Neural progenitor cell (in vitro differentiated cells): ENCODE results near the gene C10orf67. TPM values are rescaled to one million over a fixed set of nuclear protein-coding genes. Genes with fewer than 3 reads are reported as not detected.

Experiments used
- DNase-seq: peaks from one replicate; pipeline ENCODE4 v3.0.0-alpha.2; 2016; ENCODE audit warnings: low spot score
- H2AFZ ChIP-seq: fragments of 200-600 bp; sonication (generic); replicated peaks from 2 replicates; pipeline ENCODE4 v1.6.1; 2016; ENCODE audit warnings: antibody characterized with exemption
- H3F3A ChIP-seq: fragments of 200-600 bp; sonication (generic); 2 replicates; pipeline ENCODE4 v1.6.1; 2016; ENCODE audit warnings: antibody characterized with exemption, low read depth
- H3K27ac ChIP-seq: fragments of 200-600 bp; sonication (generic); 2 replicates; pipeline ENCODE4 v1.5.1; 2016; ENCODE audit warnings: mild to moderate bottlenecking
- H3K27me3 ChIP-seq: fragments of 200-600 bp; sonication (generic); 2 replicates; pipeline ENCODE4 v1.6.1; 2016; ENCODE audit warnings: mild to moderate bottlenecking, moderate library complexity
- H3K36me3 ChIP-seq: fragments of 200-600 bp; sonication (generic); 2 replicates; pipeline ENCODE4 v1.5.1; 2016
- H3K4me1 ChIP-seq: fragments of 200-600 bp; sonication (generic); 2 replicates; pipeline ENCODE4 v1.6.1; 2016; ENCODE audit warnings: mixed run types
- H3K4me2 ChIP-seq: fragments of 200-600 bp; sonication (generic); 2 replicates; pipeline ENCODE4 v1.6.1; 2016
- H3K4me3 ChIP-seq: fragments of 200-600 bp; sonication (generic); 2 replicates; pipeline ENCODE4 v1.5.1; 2016
- H3K79me2 ChIP-seq: fragments of 200-600 bp; sonication (generic); 2 replicates; pipeline ENCODE4 v1.6.1; 2016; ENCODE audit warnings: low read depth
- H3K9ac ChIP-seq: fragments of 200-600 bp; sonication (generic); 2 replicates; pipeline ENCODE4 v1.6.1; 2016
- H3K9me3 ChIP-seq: fragments of 200-600 bp; sonication (generic); 2 replicates; pipeline ENCODE4 v1.5.1; 2016; ENCODE audit warnings: low read depth
- H4K20me1 ChIP-seq: fragments of 200-600 bp; sonication (generic); 2 replicates; pipeline ENCODE4 v1.6.1; 2016; ENCODE audit warnings: low read depth
- H3K27ac Mint-ChIP-seq: 3 replicates; pipeline ENCODE4 v1.8.0; 2021; ENCODE audit warnings: mixed read lengths
- H3K27me3 Mint-ChIP-seq: 2 replicates; pipeline ENCODE4 v1.8.0; 2022; ENCODE audit warnings: low read depth, mild to moderate bottlenecking, inconsistent platforms, moderate library complexity, mixed read lengths; ENCODE audit not compliant: insufficient read depth
- H3K36me3 Mint-ChIP-seq: 3 replicates; pipeline ENCODE4 v1.8.0; 2021; ENCODE audit warnings: mixed read lengths
- H3K4me1 Mint-ChIP-seq: 3 replicates; pipeline ENCODE4 v1.8.0; 2021; ENCODE audit warnings: mixed read lengths
- H3K4me3 Mint-ChIP-seq: 3 replicates; pipeline ENCODE4 v1.8.0; 2021; ENCODE audit warnings: mild to moderate bottlenecking, moderate library complexity, mixed read lengths
- H3K9me3 Mint-ChIP-seq: 3 replicates; pipeline ENCODE4 v1.8.0; 2020; ENCODE audit warnings: mixed read lengths
- EZH2 ChIP-seq: fragments of 200-600 bp; sonication (generic); IDR thresholded peaks from 2 replicates; pipeline ENCODE4 v1.6.1; 2017; ENCODE audit warnings: antibody characterized with exemption, mild to moderate bottlenecking, moderate library complexity
- EZH2phosphoT487 ChIP-seq: fragments of 200-600 bp; sonication (generic); IDR thresholded peaks from 2 replicates; pipeline ENCODE4 v1.6.1; 2017; ENCODE audit warnings: antibody characterized with exemption
- total RNA-seq: library from RNA; depleted of rRNA; stranded (reverse); fragments of >200 nt; gene quantifications from 2 replicates; pipeline ENCODE4 v1.2.3, GENCODE V29; 2015; ENCODE audit warnings: low replicate concordance
- TF ChIP-seq, protein P1 (sequence below): fragments of 200-600 bp; sonication (generic); IDR thresholded peaks from 2 replicates; pipeline ENCODE4 v1.5.1; 2017; ENCODE audit warnings: antibody characterized with exemption, mild to moderate bottlenecking

The C10orf67 gene
- total RNA-seq, 1 donor from 2014 or later: not detected

- peaks cover 36% of the 10 kb centered on the region for H4K20me1 ChIP-seq
- no peaks in the 10 kb centered on the region for H3K36me3 ChIP-seq
- peaks cover 22% of the 10 kb centered on the region for H3F3A ChIP-seq
- DNase-seq: no peak
- Mint-ChIP-seq H3K9me3 (peaks cover 1% of the 10 kb centered on the region), H3K36me3 (no peaks in the 10 kb centered on the region), H3K27me3 (peaks cover 43% of the 10 kb centered on the region), H3K4me1 (peaks cover 26% of the 10 kb centered on the region), H3K4me3 (no peak overlapping the region), H3K27ac (no peak overlapping the region)
- peaks cover 18% of the 10 kb centered on the region for H3K4me1 ChIP-seq
- no peaks in the 10 kb centered on the region for H3K79me2 ChIP-seq
- no peak overlapping the region for H3K4me2 ChIP-seq
- H3K27ac ChIP-seq: no peak overlapping the region
- peaks cover 98% of the 10 kb centered on the region for H3K27me3 ChIP-seq
- no peak for TF ChIP-seq EZH2phosphoT487
- TF ChIP-seq, protein P1, sequence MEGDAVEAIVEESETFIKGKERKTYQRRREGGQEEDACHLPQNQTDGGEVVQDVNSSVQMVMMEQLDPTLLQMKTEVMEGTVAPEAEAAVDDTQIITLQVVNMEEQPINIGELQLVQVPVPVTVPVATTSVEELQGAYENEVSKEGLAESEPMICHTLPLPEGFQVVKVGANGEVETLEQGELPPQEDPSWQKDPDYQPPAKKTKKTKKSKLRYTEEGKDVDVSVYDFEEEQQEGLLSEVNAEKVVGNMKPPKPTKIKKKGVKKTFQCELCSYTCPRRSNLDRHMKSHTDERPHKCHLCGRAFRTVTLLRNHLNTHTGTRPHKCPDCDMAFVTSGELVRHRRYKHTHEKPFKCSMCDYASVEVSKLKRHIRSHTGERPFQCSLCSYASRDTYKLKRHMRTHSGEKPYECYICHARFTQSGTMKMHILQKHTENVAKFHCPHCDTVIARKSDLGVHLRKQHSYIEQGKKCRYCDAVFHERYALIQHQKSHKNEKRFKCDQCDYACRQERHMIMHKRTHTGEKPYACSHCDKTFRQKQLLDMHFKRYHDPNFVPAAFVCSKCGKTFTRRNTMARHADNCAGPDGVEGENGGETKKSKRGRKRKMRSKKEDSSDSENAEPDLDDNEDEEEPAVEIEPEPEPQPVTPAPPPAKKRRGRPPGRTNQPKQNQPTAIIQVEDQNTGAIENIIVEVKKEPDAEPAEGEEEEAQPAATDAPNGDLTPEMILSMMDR: no peak
- no peak for TF ChIP-seq EZH2
- no peak overlapping the region for H3K4me3 ChIP-seq
- no peak overlapping the region for H2AFZ ChIP-seq
- H3K9me3 ChIP-seq: no peaks in the 10 kb centered on the region
- H3K9ac ChIP-seq: no peak overlapping the region
Measured at GRCh38 chr10:23205972-23206642, 138.5 kb downstream of the C10orf67 start.

- Histone ChIP-seq H3K4me1 (peaks cover 25% of the 10 kb centered on the region), H3K4me3 (no peak overlapping the region)
Measured at GRCh38 chr10:23204773-23205172, 139.8 kb downstream of the C10orf67 start.

DNA sequence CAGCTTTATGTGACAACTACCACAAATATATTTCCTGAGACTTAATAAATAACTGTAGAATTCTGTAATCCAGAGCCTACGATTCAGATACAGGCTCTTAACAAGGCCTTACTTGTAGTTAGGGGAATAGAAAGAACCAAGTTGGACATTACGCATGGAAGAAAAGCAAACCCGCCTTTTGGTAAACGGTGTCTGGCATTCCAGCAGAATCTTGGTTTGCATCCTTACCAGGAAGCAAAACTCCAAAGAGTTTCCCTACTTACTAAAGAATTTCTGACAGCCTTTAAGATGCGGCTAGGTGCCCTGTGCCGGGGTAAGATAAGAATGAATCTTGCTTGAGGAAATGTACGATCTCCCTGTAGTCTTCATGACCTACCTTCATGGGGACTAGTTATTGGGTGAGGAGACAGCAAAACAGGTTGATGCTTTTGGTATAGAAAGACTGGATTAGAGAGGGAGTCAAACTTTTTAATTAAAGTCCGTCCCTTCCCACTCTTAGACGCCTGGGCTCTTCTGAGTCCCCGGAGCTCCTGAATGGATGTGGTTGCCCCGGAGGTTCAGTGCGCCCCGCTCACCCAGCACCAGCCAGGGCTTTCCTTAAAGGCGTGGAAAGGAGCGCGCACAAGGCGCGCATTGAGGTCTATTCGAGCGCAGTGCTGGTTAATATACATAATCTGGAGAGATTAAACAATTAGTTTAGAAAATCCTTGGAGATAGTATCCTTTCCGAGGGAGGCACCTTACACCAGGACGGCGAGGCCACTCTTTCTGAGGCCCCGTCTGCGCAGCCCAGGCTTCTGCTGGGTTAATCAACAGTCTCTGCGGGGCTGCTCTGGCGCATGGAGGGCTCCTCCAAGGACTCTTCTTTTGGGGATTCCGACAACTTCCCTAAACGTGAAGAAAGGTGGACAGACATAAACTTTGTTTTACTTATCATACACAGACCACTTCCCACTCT lies 140.9 kb downstream of the C10orf67 start:
- TF ChIP-seq, protein P1: no peak
- TF ChIP-seq EZH2phosphoT487 (no peak), EZH2 (peak; percentile 62)
- Histone ChIP-seq H3K79me2 (no peaks in the 10 kb centered on the region), H3K4me1 (peaks cover 33% of the 10 kb centered on the region), H4K20me1 (peaks cover 61% of the 10 kb centered on the region), H2AFZ (no peak overlapping the region), H3K4me2 (peak overlapping the region; percentile 20), H3K9ac (no peak overlapping the region), H3K4me3 (no peak overlapping the region), H3F3A (peaks cover 45% of the 10 kb centered on the region), H3K27ac (no peak overlapping the region), H3K9me3 (no peaks in the 10 kb centered on the region), H3K36me3 (no peaks in the 10 kb centered on the region), H3K27me3 (peaks cover 100% of the 10 kb centered on the region)
- peaks cover 29% of the 10 kb centered on the region for H3K4me1 Mint-ChIP-seq
- H3K9me3 Mint-ChIP-seq: peaks cover 1% of the 10 kb centered on the region
- peak; percentile 31 for DNase-seq
- no peak overlapping the region for H3K27ac Mint-ChIP-seq
- H3K36me3 Mint-ChIP-seq: no peaks in the 10 kb centered on the region
- H3K27me3 Mint-ChIP-seq: peaks cover 58% of the 10 kb centered on the region
- peak overlapping the region; percentile 8 for H3K4me3 Mint-ChIP-seq

More at GRCh38 chr10:23204773-23205172, 139.8 kb downstream of the C10orf67 start:
- H4K20me1 ChIP-seq: peaks cover 50% of the 10 kb centered on the region
- Mint-ChIP-seq H3K36me3 (no peaks in the 10 kb centered on the region), H3K4me3 (peak overlapping the region; percentile 1), H3K27me3 (peaks cover 53% of the 10 kb centered on the region), H3K4me1 (peaks cover 29% of the 10 kb centered on the region), H3K9me3 (peaks cover 1% of the 10 kb centered on the region), H3K27ac (no peak overlapping the region)
- no peak overlapping the region for H2AFZ ChIP-seq
- H3K27ac ChIP-seq: no peak overlapping the region
- no peak overlapping the region for H3K4me2 ChIP-seq
- TF ChIP-seq, protein P1: peak; percentile 52
- TF ChIP-seq EZH2 (no peak), EZH2phosphoT487 (peak; percentile 23)
- H3K9ac ChIP-seq: no peak overlapping the region
- peaks cover 34% of the 10 kb centered on the region for H3F3A ChIP-seq
- H3K79me2 ChIP-seq: no peaks in the 10 kb centered on the region
- no peaks in the 10 kb centered on the region for H3K9me3 ChIP-seq
- H3K36me3 ChIP-seq: no peaks in the 10 kb centered on the region
- DNase-seq: peak; percentile 86
- H3K27me3 ChIP-seq: peaks cover 98% of the 10 kb centered on the region
